ENCODE results near the gene ARL13B. TPM values are rescaled to one million over a fixed set of nuclear protein-coding genes. Genes with fewer than 3 reads are reported as not detected.
A peak's percentile ranks its signal among the peaks of the same experiment; 100 is the strongest.

The ARL13B gene
- polyA plus RNA-seq, 1 experiment = 4.6 TPM

DNA sequence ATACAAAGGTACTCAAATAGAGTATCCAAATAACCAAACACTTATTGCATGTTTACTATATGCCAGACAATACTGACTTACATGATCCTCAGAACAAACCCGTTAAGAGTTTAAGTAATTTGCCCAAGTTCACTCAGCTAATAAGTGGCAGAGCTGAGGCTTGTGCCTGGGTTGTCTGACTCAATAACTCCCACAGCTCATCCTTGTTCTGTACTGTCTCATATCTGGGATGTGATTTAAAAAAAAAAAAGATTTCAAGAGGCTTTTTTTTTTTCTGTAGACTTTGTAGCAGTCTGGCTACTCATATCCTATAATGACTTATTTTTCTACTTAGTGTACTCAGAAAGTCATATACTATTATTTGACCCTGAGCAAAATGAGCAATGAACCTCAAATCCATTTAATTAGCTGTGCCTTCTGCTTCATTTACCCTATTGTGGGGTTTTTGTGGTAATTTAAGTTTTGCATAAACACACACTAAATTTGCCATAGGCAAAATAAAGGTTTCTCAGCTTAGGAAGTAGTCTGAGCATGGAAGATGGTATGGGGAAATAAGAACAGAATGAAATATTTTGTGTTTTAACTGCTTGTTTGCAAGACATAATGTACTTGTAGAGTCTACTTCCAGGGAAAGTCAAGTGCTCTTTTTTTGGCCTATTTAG, 86.0 kb downstream of the ARL13B start:
- TF ChIP-seq CTCF (IDR thresholded peaks at IDR 0.05; ENCODE audit: insufficient read depth, low read depth, low read length) = no peak
- CTCF ChIA-PET = interaction anchor here (0.7 to 1.6 kb wide), 3 partner anchors 9 to 63 kb away, joined by 3 to 6 read pairs (median 3); no protein-coding TSS in a partner anchor
- POLR2A ChIA-PET = no interaction called here
- Histone ChIP-seq H3K4me3 (ENCODE audit: low read depth, low read length) (no peak overlapping the region), H3K36me3 (ENCODE audit: control insufficient read depth, insufficient read depth, low read length) (no peaks in the 10 kb centered on the region), H3K27me3 (ENCODE audit: control insufficient read depth, insufficient read depth, low read length) (no peaks in the 10 kb centered on the region)
- DNase-seq (ENCODE audit: low read depth) = no peak

GRCh38 chr3:94066506-94067500, 86.8 kb downstream of the ARL13B start:
- DNase-seq (ENCODE audit: low read depth) = no peak
- ChIA-PET POLR2A (no interaction called here), CTCF (interaction anchor here (0.9 to 1.4 kb wide), 2 partner anchors 12 to 60 kb away, joined by 3 read pairs; no protein-coding TSS in a partner anchor)
- TF ChIP-seq CTCF (IDR thresholded peaks at IDR 0.05; ENCODE audit: insufficient read depth, low read depth, low read length) = no peak
- Histone ChIP-seq H3K4me3 (ENCODE audit: low read depth, low read length) (no peak overlapping the region), H3K36me3 (ENCODE audit: control insufficient read depth, insufficient read depth, low read length) (no peaks in the 10 kb centered on the region), H3K27me3 (ENCODE audit: control insufficient read depth, insufficient read depth, low read length) (no peaks in the 10 kb centered on the region)

GRCh38 chr3:94069194-94069813, 89.3 kb downstream of the ARL13B start:
- Histone ChIP-seq H3K36me3 (ENCODE audit: control insufficient read depth, insufficient read depth, low read length) (no peaks in the 10 kb centered on the region), H3K27me3 (ENCODE audit: control insufficient read depth, insufficient read depth, low read length) (no peaks in the 10 kb centered on the region), H3K4me3 (ENCODE audit: low read depth, low read length) (no peak overlapping the region)
- POLR2A ChIA-PET = no interaction called here
- CTCF ChIA-PET = interaction anchor here (0.5 to 2.3 kb wide), 13 partner anchors 20 to 80 kb away, joined by 3 to 16 read pairs (median 4); partner anchors contain the start of gene STX19
- no peak for DNase-seq (ENCODE audit: low read depth)
- TF ChIP-seq CTCF (IDR thresholded peaks at IDR 0.05; ENCODE audit: insufficient read depth, low read depth, low read length) = peak; percentile 35; the same call in 1 of the 2 replicates

- no peak for DNase-seq (ENCODE audit: low read depth)
- ChIA-PET CTCF (interaction anchor here (1.1 to 2.3 kb wide), 7 partner anchors 32 to 69 kb away, joined by 3 to 16 read pairs (median 4); no protein-coding TSS in a partner anchor), POLR2A (no interaction called here)
- no peaks in the 10 kb centered on the region for H3K36me3 ChIP-seq (ENCODE audit: control insufficient read depth, insufficient read depth, low read length)
- H3K27me3 ChIP-seq (ENCODE audit: control insufficient read depth, insufficient read depth, low read length) = no peaks in the 10 kb centered on the region
- TF ChIP-seq CTCF (IDR thresholded peaks at IDR 0.05; ENCODE audit: insufficient read depth, low read depth, low read length) = no peak
- H3K4me3 ChIP-seq (ENCODE audit: low read depth, low read length) = no peak overlapping the region
These were observed 90.5 kb downstream of the ARL13B start for GRCh38 chr3:94070341-94070911.

Data from BJ (cell line).